CD4-positive, alpha-beta memory T cell (primary cell): ENCODE measurements around the gene HLA-G. TPM values are rescaled to one million over a fixed set of nuclear protein-coding genes. Genes with fewer than 3 reads are reported as not detected.
"Not testable (repeated sequence)": the region's sequence is repeated elsewhere in the genome, so short reads cannot be mapped to it uniquely, and the experiment has no call there.

Source experiments
- CTCF ChIA-PET: fragments of 350-600 bp; sonication (Branson Sonifier 250); formaldehyde crosslinking; loops from one replicate; lab custom pipeline; 2021; ENCODE audit warnings: inconsistent platforms; ENCODE audit not compliant: partially characterized antibody; lab: Charles Lee
- POLR2A ChIA-PET: fragments of 350-600 bp; sonication (Branson Sonifier 250); formaldehyde crosslinking; loops from one replicate; lab custom pipeline; 2021; ENCODE audit not compliant: partially characterized antibody; lab: Charles Lee
- DNase-seq, 5 donors: peaks; one replicate each; pipeline versions ENCODE4 v3.0.0 to v3.0.0-alpha.2; 2020 to 2022; ENCODE audit warnings: mixed read lengths in 1 of 5
- H3K27ac ChIP-seq: one replicate; pipeline ENCODE4 v1.7.0; 2013; ENCODE audit warnings: low read depth, low read length
- H3K27me3 ChIP-seq: 2 replicates; pipeline ENCODE4 v1.7.0; 2013; ENCODE audit warnings: mild to moderate bottlenecking, low read length, moderate library complexity; ENCODE audit not compliant: insufficient read depth
- H3K36me3 ChIP-seq: 2 replicates; pipeline ENCODE4 v1.7.0; 2013; ENCODE audit warnings: mild to moderate bottlenecking, low read length, moderate library complexity; ENCODE audit not compliant: insufficient read depth
- H3K4me1 ChIP-seq: 2 replicates; pipeline ENCODE4 v1.7.0; 2013; ENCODE audit warnings: mild to moderate bottlenecking, low read length, moderate library complexity; ENCODE audit not compliant: insufficient read depth
- H3K4me3 ChIP-seq, 2 donors: one replicate each; pipeline ENCODE4 v1.7.0; 2013; ENCODE audit warnings: low read length in 2 of 2, mild to moderate bottlenecking in 1 of 2
- H3K9me3 ChIP-seq, 2 donors: one replicate each; pipeline ENCODE4 v1.7.0; 2013; ENCODE audit warnings: low read length in 2 of 2, control low read depth in 1 of 2; ENCODE audit not compliant: control insufficient read depth in 1 of 2
- H3K27ac Mint-ChIP-seq, 7 donors: one replicate each; pipeline ENCODE4 v1.8.0; 2020 to 2021; ENCODE audit warnings: mixed read lengths in 7 of 7, mild to moderate bottlenecking in 6 of 7, inconsistent platforms in 3 of 7, moderate library complexity in 3 of 7
- H3K27me3 Mint-ChIP-seq, 2 donors: one replicate each; pipeline ENCODE4 v1.8.0; 2020 to 2021; ENCODE audit warnings: mixed read lengths in 2 of 2
- H3K36me3 Mint-ChIP-seq, 2 donors: one replicate each; pipeline ENCODE4 v1.8.0; 2020 to 2021; ENCODE audit warnings: mixed read lengths in 2 of 2, inconsistent platforms in 1 of 2, mild to moderate bottlenecking in 1 of 2
- H3K4me1 Mint-ChIP-seq, 4 donors: one replicate each; pipeline ENCODE4 v1.8.0; 2020 to 2021; ENCODE audit warnings: mixed read lengths in 4 of 4, mild to moderate bottlenecking in 1 of 4
- H3K4me3 Mint-ChIP-seq, 8 donors: one replicate each; pipeline ENCODE4 v1.8.0; 2020 to 2021; ENCODE audit warnings: mixed read lengths in 8 of 8, mild to moderate bottlenecking in 7 of 8, moderate library complexity in 6 of 8, inconsistent platforms in 3 of 8
- H3K9me3 Mint-ChIP-seq, 8 donors: one replicate each; pipeline ENCODE4 v1.8.0; 2020 to 2021; ENCODE audit warnings: mixed read lengths in 8 of 8, mild to moderate bottlenecking in 5 of 8, inconsistent platforms in 3 of 8, moderate library complexity in 1 of 8
- intact Hi-C: fragments of 100-400 bp; cut with micrococcal nuclease; formaldehyde crosslinking; loops from one replicate; pipeline ENCODE4 v1.15.1; 2023
- polyA plus RNA-seq, 2 donors: library from polyadenylated mRNA; unstranded; fragments of 300-500 nt; fragmentation: Illumina TruSeq; gene quantifications; one replicate each; pipeline ENCODE4 v1.2.3, GENCODE V29; 2021
- total RNA-seq, 2 experiments: library from RNA; stranded (reverse); gene quantifications; one replicate each; pipeline ENCODE4 v1.2.3, GENCODE V29; 2021

The HLA-G gene
- total RNA-seq (under 1 TPM; 0.28 to 0.52 TPM), polyA plus RNA-seq (1 to 10 TPM; 2.1 to 4.9 TPM)

- H3K4me1 Mint-ChIP-seq: peaks cover 2 to 16% (median 8%) of the 10 kb centered on the region in 4 donors
- peaks cover 0 to 4% (median 0%) of the 10 kb centered on the region in 8 donors for H3K9me3 Mint-ChIP-seq
- Histone ChIP-seq H3K36me3 (no peaks in the 10 kb centered on the region), H3K4me3 (peak within 1 kb of the TSS in 1 of 2 donors; percentile 28), H3K9me3 (no peaks in the 10 kb centered on the region), H3K4me1 (peaks cover 8% of the 10 kb centered on the region), H3K27me3 (peaks cover 10% of the 10 kb centered on the region), H3K27ac (no peak within 1 kb of the TSS)
- H3K27me3 Mint-ChIP-seq: peaks cover 37 to 48% of the 10 kb centered on the region in 2 donors
- H3K27ac Mint-ChIP-seq: peak within 1 kb of the TSS in 3 of 7 donors; percentile 7 to 32 (median 31)
- no peak for DNase-seq
- ChIA-PET CTCF (no interaction called here), POLR2A (no interaction called here)
- peak within 1 kb of the TSS; percentile 57 to 76 (median 70) for H3K4me3 Mint-ChIP-seq
- intact Hi-C loops: no loop called here
- H3K36me3 Mint-ChIP-seq: no peaks in the 10 kb centered on the region
These were observed at the start of gene HLA-G for GRCh38 chr6:29827579-29828470. TSS of gene HLA-G (plus strand) at chr6:29827825. CDS start at chr6:29827845, 20 bp downstream.

- H3K4me1 Mint-ChIP-seq, H3K9me3 ChIP-seq, intact Hi-C loops, H3K4me3 ChIP-seq, H3K36me3 Mint-ChIP-seq, DNase-seq, H3K36me3 ChIP-seq, H3K4me1 ChIP-seq, H3K27ac ChIP-seq, H3K27me3 ChIP-seq, H3K9me3 Mint-ChIP-seq, H3K27ac Mint-ChIP-seq, POLR2A ChIA-PET: not testable (repeated sequence)
- H3K4me3 Mint-ChIP-seq: peak overlapping the region in 1 of 8 donors; percentile 8
- CTCF ChIA-PET: interaction anchor here (1.2 kb wide), 1 partner anchor 42 kb away, joined by 4 read pairs; no protein-coding TSS in a partner anchor
- H3K27me3 Mint-ChIP-seq: peaks cover 13 to 16% of the 10 kb centered on the region in 2 donors
These were observed 47.5 kb upstream of the HLA-G start for GRCh38 chr6:29780019-29780698.

- Histone ChIP-seq H3K9me3 (no peaks in the 10 kb centered on the region), H3K4me3 (no peak overlapping the region), H3K27ac (no peak overlapping the region), H3K36me3 (no peaks in the 10 kb centered on the region), H3K4me1 (peaks cover 15% of the 10 kb centered on the region), H3K27me3 (no peaks in the 10 kb centered on the region)
- POLR2A ChIA-PET: no interaction called here
- Mint-ChIP-seq H3K9me3 (peaks cover 0 to 14% (median 6%) of the 10 kb centered on the region in 8 donors), H3K4me1 (peaks cover 8 to 32% (median 17%) of the 10 kb centered on the region in 4 donors), H3K27me3 (peaks cover 11 to 15% of the 10 kb centered on the region in 2 donors), H3K4me3 (no peak overlapping the region), H3K36me3 (peaks cover 0 to 5% of the 10 kb centered on the region in 2 donors), H3K27ac (no peak overlapping the region)
- DNase-seq: no peak
- intact Hi-C loops: no loop called here
- CTCF ChIA-PET: no interaction called here
These were observed 38.4 kb upstream of the HLA-G start for GRCh38 chr6:29789176-29789575.

- Histone ChIP-seq H3K4me1 (peaks cover 15% of the 10 kb centered on the region), H3K36me3 (no peaks in the 10 kb centered on the region), H3K27ac (no peak overlapping the region), H3K4me3 (no peak overlapping the region), H3K27me3 (no peaks in the 10 kb centered on the region), H3K9me3 (no peaks in the 10 kb centered on the region)
- H3K27ac Mint-ChIP-seq: peak overlapping the region in 1 of 7 donors; percentile 34
- intact Hi-C loops: loop anchor here (1.0 to 5.0 kb wide), 3 partner anchors 37 to 138 kb away; partner anchors contain the start of gene HLA-F
- peak overlapping the region in 3 of 8 donors; percentile 1 to 71 (median 3) for H3K4me3 Mint-ChIP-seq
- peaks cover 8 to 36% (median 18%) of the 10 kb centered on the region in 4 donors for H3K4me1 Mint-ChIP-seq
- peaks cover 15 to 17% of the 10 kb centered on the region in 2 donors for H3K27me3 Mint-ChIP-seq
- H3K9me3 Mint-ChIP-seq: peaks cover 0 to 9% (median 5%) of the 10 kb centered on the region in 8 donors
- ChIA-PET POLR2A (interaction anchor here (1.1 to 2.9 kb wide), 3 partner anchors 42 to 156 kb away, joined by 6 to 15 read pairs (median 13); partner anchors contain the start of gene HLA-A), CTCF (no interaction called here)
- peaks cover 0 to 5% of the 10 kb centered on the region in 2 donors for H3K36me3 Mint-ChIP-seq
- DNase-seq: no peak
These were observed 37.0 kb upstream of the HLA-G start for GRCh38 chr6:29790626-29791025.

- Mint-ChIP-seq H3K27ac (peak overlapping the region in 6 of 7 donors; percentile 23 to 77 (median 45)), H3K36me3 (peaks cover 0 to 5% of the 10 kb centered on the region in 2 donors), H3K4me1 (peaks cover 8 to 36% (median 18%) of the 10 kb centered on the region in 4 donors), H3K27me3 (peaks cover 17% of the 10 kb centered on the region in 2 donors), H3K9me3 (peaks cover 0 to 9% (median 5%) of the 10 kb centered on the region in 8 donors), H3K4me3 (peak overlapping the region; percentile 88 to 94 (median 90))
- no peaks in the 10 kb centered on the region for H3K9me3 ChIP-seq
- no peaks in the 10 kb centered on the region for H3K27me3 ChIP-seq
- H3K4me1 ChIP-seq: peaks cover 15% of the 10 kb centered on the region
- no peak overlapping the region for H3K4me3 ChIP-seq
- intact Hi-C loops: loop anchor here (1.0 to 5.0 kb wide), 3 partner anchors 38 to 139 kb away; partner anchors contain the start of gene HLA-F
- H3K36me3 ChIP-seq: no peaks in the 10 kb centered on the region
- ChIA-PET POLR2A (interaction anchor here (1.1 to 2.9 kb wide), 4 partner anchors 42 to 155 kb away, joined by 5 to 15 read pairs (median 10); partner anchors contain the start of gene HLA-A), CTCF (interaction anchor here (1.0 to 2.4 kb wide), 3 partner anchors 43 to 137 kb away, joined by 3 to 13 read pairs (median 7); no protein-coding TSS in a partner anchor)
- DNase-seq: no peak
- H3K27ac ChIP-seq: no peak overlapping the region
These were observed 36.5 kb upstream of the HLA-G start for GRCh38 chr6:29791162-29791561.

- Histone ChIP-seq H3K4me3 (peak overlapping the region; percentile 34 to 79), H3K9me3 (no peaks in the 10 kb centered on the region), H3K27me3 (no peaks in the 10 kb centered on the region), H3K27ac (no peak overlapping the region), H3K4me1 (peaks cover 15% of the 10 kb centered on the region), H3K36me3 (no peaks in the 10 kb centered on the region)
- Mint-ChIP-seq H3K27ac (peak overlapping the region in 4 of 7 donors; percentile 68 to 86 (median 80)), H3K4me3 (peak overlapping the region; percentile 88 to 94 (median 91)), H3K4me1 (peaks cover 8 to 36% (median 18%) of the 10 kb centered on the region in 4 donors), H3K9me3 (peaks cover 0 to 9% (median 5%) of the 10 kb centered on the region in 8 donors), H3K36me3 (peaks cover 0 to 5% of the 10 kb centered on the region in 2 donors), H3K27me3 (peaks cover 17% of the 10 kb centered on the region in 2 donors)
- intact Hi-C loops: loop anchor here (1.0 to 5.0 kb wide), 4 partner anchors 38 to 139 kb away; partner anchors contain the start of gene HLA-F
- ChIA-PET POLR2A (interaction anchor here (0.7 to 2.9 kb wide), 6 partner anchors 43 to 725 kb away, joined by 3 to 15 read pairs (median 6); partner anchors contain the start of gene HLA-A), CTCF (interaction anchor here (1.0 to 2.4 kb wide), 3 partner anchors 43 to 138 kb away, joined by 3 to 13 read pairs (median 7); no protein-coding TSS in a partner anchor)
- DNase-seq: no peak
These were observed 35.9 kb upstream of the HLA-G start for GRCh38 chr6:29791786-29792122.
